ENCODE results near the gene DPCD.

DPCD gene

DNA sequence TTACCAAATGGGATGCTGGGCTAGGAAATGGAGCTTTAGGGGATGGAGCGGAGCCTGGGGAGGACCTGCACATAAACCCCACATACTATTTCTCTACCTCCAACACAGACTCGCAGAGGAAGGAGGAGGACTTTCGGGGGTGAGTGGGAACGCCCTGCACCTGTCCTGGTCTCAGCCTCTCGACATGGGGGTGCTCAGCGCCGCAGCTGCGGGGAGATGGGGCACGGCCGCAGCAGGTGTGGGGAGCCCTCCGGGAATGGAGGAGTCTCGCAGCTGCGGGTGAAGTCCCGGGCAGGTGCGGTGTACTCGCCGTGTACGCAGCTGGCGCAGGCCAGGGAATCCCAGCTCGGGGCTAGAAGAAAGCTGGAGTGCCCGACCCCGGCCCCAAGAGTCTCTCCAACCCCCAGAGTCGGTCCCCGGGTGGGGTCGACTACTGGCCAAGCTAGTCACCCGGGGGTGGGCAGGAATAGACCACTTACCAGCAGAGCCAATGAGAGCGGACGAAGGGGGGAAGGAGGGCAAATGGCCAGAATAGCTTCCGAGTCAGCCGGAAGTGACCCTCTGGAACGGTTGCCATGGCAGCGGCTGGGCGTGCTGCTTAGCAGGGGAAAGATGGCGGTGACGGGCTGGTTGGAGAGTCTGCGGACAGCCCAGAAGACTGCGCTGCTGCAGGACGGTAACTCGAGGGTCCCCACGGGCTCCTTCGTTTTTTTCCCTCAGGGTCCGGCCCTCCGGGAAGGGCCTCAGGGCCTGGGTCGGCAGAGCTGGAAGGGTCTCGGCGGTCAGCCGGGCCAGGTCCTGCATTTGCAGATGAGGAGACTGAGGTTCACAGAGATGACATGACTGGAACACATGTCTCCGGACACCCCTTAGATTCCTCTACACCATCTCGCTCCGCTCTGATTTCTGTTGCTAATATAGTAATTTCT lies at the start of gene DPCD, which contains the start of gene POLL:
Gene DPCD, plus strand, starts transcription at position 597 of the 929 bp plus-strand sequence. Its CDS starts 16 bp downstream, at position 613.
Gene POLL, minus strand, starts transcription at position 533 of the 929 bp plus-strand sequence. CDS start 897 bp downstream, outside the sequence.
- DNase-seq (ENCODE audit: low read depth in 2 of 3, low spot score in 1 of 3), result peak; percentile 79 to 92 (median 91)

DNA sequence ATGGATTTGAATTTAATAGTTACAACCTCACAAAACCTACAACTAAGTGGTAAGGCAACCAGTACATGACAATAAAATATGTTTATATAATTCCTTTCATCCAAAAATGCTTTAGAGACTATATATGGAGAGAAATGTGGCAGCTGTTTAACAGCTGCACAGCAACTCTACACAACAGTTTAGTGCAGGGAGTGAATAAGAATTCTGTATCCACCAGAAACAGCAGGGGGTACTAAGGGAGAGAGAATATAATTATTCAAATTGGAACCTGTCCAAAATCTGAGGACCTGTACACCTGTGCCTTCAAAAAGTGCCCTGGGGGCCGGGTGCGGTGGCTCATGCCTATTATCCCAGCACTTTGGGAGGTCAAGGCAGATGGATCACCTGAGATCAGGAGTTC lies 49.7 kb upstream of the DPCD start:
- no peak for DNase-seq (ENCODE audit: low read depth in 2 of 3, low spot score in 1 of 3)

DNA sequence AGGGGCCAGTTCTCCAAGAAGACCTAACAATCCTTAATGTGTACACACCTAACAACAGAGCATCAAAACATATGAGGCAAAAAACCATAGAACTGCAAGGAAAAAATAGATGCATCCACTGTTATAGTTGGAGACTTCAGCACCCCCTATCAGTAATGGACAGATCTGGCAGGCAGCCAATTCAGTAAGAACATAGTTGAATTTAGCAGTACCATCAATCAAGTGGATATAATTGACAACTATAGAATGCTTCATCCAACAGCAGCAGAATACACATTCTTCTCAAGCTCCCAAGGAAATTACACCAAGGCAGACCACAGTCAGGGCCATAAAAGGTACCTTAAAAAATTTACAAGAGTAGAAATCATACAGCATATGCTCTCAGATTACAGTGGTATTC lies 42.2 kb upstream of the DPCD start:
- DNase-seq (ENCODE audit: low read depth in 2 of 3, low spot score in 1 of 3), result no peak

DNA sequence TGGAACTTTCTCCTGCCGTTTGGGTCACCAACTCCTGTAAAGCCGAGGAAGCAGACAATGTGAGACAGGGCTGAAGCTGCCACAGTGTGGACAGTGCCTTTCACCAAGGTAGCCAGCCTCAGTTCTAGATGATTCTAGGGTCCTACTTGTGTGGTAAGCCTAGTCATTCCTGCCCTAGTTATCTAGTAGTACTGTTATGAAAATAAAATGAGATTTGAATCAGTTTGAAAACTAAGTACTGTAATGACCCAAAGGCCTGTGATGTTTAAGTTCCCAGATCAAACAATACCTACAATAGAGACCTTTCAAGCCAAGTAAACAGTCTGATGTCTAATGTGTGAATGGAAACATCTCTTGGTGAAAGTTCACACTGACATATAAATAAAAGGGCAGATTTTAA lies 37.2 kb upstream of the DPCD start:
- no peak for DNase-seq (ENCODE audit: low read depth in 2 of 3, low spot score in 1 of 3)

DNA sequence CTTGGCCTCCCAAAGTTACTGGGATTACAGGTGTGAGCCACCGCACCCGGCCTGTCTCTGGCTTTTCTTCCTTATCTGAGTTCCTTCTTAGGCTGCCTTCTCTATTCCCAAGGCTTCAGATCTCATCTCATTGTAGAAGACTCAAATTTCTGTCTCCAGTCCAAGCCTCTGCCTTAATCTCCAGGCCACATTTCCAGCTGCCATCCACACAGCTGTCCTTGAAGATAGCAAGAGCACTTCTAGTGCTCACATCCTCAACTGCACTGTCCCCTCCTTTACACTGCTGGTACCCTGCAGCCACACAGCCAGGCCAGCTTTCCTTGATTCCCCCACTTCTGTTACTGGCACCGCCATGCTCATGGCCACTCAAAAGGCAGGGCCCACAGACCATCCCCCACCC lies 35.7 kb upstream of the DPCD start:
- no peak for DNase-seq (ENCODE audit: low read depth in 2 of 3, low spot score in 1 of 3)

DNA sequence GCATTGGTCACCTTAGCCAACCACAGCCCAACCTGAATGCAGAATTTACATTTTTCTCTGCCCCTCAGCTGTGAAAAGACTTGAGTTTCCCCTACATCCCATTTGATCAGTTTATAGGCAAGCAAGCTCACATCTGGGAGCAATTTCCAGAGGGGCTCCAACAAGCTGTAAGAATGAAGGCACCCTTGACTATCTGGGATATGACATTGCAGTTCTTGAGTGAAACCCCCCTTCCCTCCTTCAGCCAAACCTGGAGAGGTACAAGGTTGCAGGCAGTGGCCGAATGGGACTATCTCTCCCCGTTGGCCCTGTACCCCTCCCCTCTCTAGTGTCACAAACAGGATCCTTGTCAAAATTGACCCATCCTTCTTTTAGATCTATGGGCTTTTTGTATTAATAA lies 30.6 kb upstream of the DPCD start:
- no peak for DNase-seq (ENCODE audit: low read depth in 2 of 3, low spot score in 1 of 3)

DNA sequence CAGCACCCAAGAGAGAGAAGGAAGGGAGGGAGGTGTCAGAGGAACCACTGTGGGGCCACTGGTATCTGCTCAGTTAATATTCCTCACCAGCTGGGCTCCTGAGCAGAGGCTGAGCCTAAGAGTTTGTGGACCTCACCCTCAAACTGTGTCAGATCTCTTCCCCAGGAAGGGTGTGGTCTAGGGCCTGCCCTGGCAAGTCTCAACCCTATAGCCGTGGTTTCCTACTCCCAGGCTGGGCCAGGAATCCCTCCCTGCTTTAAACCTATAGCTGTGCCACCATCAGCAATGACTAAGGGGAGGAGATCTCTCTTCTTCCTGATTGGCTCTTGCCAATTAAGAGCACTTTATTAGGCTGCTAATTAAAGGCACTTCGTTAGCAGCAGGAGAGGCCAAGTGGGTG lies 29.9 kb upstream of the DPCD start:
- no peak for DNase-seq (ENCODE audit: low read depth in 2 of 3, low spot score in 1 of 3)

DNA sequence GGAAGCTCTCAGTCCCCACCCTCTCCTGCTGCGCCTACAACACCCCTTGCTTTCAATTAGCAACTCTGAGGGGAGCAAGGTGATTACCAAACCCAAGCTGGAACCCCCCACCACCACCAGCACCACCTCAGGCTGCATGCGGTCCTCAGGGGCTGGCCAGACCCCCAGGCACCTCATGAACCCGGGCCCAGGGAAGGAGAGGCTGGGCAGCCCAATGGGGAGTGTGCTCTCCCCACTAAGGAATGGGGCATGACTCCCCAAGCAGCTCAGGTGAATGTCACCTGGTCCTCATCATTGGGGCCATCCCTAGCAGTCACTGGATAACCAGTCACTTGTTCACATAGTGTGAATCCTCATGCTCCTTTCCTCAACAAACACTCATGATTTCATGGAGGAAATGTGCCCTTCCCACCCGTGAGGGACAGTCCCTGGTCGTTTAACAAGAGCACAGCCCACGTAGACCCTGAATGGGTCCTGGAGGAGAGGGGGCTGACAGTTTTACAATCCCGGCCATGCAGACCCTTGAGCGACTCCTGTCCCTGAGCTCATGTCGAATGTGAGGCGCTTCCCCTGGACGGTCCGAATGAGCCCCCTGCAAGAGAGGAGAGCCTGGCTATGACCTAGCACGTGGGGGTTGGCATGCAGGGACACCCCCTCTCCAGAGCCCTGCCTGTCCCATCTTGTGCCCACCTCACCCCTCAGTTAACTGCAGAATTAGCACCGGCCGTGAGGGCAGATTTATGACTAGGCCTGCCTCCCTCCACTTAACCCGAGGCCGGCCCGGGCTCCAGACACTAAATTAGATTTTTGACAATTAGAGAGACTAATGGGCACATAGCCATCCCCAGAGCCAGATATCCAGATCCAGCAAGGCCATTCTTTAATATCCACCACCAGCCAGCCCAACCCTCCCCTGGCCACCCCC lies 29.2 kb upstream of the DPCD start:
- DNase-seq (ENCODE audit: low read depth in 2 of 3, low spot score in 1 of 3), result no peak

DNA sequence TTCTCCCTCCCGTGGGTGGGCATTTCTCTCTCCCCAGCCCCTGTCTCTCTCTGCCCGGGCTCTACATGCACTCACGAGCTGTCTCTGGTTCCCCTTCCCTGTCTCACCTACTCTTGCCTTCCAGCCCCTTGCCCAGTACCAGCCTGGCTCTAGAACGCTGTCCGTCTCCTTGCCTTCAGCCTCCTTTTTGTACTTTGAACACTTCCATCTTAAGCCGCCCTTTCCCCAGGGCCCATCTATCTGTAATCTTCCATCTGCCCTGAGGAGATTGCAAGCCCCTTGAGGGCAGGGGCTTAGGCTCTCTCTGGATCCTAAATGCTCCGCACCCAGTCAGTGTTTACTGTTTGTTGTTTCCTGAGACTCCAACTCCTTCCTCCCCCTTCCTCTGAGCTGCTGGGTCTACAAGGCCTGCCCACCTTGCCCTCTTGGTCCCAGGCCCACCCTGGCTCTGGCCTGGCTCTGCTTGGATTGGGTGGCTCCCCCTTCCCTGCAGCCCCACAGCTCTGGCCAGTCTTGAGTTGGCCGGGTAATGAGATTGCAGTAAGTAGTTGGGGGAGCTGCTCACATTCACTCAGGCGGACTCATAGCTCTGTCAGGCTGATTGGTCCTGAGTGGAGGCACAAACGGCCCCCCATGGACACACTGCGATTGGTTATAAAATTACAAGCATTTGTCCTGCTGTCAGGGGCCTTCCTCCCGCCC lies 28.4 kb upstream of the DPCD start:
- DNase-seq (ENCODE audit: low read depth in 2 of 3, low spot score in 1 of 3), result no peak

DNA sequence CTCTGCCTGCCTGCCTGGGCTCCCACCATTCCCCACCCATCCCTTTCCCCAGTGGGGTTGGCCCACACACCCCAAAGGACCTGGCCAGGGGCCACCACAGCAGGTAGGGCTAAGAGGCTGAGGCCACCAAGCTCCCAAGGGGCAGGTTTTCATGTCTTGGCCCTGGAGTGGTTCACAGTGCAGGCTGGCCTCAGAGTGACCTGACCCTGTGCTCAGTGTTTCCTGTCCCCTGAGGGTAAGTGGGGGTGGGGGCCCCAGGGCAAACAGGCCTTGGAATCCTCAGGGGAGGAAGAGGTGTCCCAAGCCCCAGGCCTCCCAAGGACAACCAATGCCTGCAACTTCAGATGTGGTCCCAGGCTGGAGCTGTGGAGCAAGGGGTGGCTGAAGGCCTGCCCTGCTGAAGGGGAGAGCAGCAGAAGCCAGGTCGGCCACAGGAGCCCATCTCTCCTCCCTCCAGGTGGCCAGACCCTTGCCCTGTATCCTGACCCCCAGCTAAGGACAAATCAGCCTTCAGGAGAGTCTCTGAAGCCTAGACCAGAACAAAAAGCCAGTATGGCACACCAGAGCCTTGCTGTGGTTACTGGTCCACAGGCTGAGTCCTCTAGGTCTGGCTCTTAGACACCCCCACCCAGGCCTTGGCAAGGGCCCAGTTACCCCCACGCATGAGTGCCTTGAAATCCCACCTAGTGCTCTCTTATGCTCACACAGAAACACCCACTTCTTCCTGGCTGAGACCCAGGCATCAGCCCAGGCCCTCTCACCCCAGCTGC lies 27.6 kb upstream of the DPCD start:
- DNase-seq (ENCODE audit: low read depth in 2 of 3, low spot score in 1 of 3), result no peak

DNA sequence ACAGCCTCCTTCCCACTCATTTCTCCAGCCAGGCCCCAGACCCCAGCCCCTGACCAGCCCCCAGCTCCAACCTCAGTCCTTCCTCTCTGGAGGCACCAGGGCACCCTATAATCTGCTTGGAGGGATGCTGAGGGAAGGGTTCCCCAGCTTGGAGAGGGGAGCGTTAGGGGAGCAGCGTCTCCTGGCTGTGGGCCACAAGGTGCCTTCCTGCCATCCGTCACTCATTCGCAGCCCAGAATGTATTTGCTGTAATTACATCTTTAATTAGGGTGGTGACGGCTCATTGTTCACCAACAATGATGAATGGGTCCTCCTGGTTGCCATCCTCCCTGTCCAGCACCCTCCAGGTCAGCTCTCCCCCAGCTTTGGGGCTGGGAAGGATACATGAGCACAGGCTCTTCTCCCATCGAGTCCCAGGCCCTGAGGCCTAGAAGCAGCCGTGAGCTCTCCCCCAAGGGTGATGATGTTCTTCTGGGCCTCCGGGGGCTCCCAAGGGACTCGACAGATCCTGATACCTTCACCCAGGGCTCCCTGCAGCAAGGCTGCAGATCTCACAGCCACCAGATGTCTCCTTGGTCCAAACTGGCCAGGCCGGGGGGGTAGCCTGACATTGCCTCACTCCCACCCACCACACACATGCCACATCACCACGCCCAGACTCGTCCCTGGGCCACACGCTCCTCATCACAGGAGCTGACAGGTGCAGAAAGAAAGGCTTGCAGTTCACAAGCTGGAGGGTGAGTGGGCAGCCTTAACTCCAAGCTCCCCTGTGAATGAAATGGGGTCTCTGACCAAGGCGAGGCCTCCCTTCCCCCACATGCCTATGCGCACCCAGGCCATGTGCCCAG lies 26.8 kb upstream of the DPCD start:
- DNase-seq (ENCODE audit: low read depth in 2 of 3, low spot score in 1 of 3), result no peak

DNA sequence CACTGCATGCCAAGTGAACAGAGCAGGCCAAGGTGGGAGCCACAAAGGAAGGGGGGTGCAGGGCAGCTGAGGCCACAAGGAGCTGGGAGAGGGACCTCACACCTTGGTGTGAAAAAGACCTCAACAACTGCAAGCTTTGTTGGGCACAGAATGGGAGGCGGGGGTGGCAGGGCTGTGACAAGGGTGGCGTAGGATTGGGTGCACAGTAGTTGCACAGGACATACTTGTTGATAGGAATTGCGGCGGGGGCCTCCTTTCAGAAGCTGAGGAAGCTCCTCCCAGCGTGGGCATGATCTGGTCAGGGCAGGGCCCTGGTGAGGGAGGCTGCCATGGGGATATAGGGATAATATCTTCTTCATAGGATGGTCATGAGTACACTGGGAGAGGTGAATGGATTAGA lies 25.9 kb upstream of the DPCD start:
- no peak for DNase-seq (ENCODE audit: low read depth in 2 of 3, low spot score in 1 of 3)

DNA sequence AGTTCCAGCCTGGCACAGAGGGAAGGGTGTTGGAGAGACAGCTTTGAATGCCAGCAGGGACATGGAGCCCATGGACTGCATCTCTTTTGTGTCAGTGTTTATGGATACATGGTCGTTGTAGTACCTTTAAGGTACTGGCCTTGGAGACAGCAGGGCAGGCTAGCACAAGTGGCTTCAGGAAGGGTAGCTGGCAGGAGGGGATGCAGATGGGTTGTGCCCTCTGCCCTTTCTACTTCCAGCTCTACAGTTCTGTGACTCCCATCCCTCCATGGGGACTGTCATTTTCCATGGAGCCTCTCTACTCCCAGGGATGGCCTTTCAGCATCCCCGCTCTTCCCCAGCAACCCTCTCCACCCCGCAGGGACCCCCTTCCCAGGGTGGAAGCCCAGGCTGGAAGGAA lies 25.1 kb upstream of the DPCD start:
- no peak for DNase-seq (ENCODE audit: low read depth in 2 of 3, low spot score in 1 of 3)

DNA sequence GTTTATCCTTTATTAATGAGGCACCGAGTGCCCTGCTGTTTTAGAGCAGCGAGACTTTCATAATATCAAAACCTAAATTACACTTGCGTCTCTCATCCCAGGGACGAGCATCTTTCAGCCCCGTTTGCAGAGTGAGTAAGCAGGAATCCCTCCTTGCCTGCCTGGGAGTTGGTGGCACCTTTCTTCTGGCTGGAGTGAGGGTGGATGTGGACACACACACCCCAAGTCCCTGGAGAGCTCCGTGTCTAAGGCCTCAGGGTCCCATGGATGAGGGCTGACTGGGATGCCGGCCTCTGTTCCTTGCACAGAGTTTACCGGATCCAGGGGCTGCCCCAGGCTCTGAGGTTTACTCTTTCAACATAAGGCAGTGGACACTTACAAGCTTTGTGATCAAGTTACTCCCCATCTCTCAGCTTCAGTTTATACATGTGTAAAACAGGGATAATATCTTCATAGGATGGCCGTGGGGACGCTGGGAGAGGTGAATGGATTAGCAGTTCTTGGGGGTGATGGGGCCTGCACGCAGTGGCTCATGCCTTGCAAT lies 24.6 kb upstream of the DPCD start:
- no peak for DNase-seq (ENCODE audit: low read depth in 2 of 3, low spot score in 1 of 3)

DNA sequence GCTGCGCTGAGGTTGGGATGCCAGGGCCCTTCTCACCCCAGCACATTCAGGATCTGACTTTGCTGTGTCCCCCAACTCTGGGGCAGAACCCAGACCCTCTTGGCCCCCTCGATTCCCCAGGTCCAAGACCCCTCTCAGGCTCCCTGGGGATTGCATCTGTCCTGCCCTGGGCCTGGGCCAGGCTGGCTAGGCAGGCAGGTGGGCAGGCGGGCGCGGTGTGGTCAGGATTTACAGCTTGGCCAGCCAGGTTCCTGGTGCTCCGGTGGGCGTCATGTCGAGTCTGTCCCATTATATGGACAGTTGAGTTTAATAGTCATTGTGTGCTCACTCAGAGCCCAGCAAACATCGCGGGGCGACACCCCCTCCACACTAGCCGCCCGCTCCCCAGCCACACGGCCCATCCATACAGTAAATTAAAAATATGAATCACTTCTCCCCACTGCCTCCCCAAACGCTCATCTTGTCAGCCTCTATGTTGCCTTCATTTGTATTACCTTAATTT lies 23.6 kb upstream of the DPCD start:
- no peak for DNase-seq (ENCODE audit: low read depth in 2 of 3, low spot score in 1 of 3)

DNA sequence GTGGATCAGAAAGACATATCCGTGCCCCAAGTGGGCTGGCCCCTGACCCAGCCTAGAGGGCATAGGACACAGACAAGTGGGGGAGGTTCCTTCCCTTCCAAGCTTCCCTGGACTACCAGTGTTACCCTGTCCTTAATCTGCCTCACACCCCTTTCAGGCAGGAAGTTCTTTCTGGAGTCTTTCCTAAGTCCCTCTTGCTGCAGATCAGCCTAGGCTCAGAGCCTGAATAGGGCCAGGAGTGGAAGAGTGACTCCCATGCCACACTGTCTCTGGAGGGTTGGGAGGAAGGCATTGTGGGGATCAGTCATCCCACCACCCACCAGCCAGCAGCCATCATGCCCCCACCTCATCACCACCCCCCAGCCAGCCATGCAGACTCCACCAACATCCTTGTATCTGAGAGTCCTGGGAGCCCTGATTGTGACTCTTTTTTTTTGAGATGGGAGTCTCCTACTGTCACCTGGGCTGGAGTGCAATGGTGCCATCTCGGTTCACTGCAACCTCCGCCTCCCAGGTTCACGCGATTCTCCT lies 22.7 kb upstream of the DPCD start:
- no peak for DNase-seq (ENCODE audit: low read depth in 2 of 3, low spot score in 1 of 3)

DNA sequence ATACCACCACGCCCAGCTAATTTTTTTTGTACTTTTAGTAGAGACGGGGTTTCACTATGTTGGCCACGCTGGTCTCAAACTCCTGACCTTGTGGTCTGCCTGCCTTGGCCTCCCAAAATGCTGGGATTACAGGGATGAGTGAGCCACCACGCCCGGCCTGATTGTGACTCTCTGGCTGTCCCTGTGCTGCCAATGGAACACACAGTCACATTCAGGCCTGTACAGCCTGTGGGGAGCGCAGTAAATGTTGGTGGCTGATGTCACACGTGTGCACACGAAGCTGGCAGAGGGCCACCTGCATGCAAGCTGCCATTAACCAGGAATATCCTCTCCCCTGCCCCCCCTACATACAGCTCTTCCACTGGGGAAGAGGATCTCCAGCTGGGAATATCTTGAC lies 22.2 kb upstream of the DPCD start:
- DNase-seq (ENCODE audit: low read depth in 2 of 3, low spot score in 1 of 3), result no peak

DNA sequence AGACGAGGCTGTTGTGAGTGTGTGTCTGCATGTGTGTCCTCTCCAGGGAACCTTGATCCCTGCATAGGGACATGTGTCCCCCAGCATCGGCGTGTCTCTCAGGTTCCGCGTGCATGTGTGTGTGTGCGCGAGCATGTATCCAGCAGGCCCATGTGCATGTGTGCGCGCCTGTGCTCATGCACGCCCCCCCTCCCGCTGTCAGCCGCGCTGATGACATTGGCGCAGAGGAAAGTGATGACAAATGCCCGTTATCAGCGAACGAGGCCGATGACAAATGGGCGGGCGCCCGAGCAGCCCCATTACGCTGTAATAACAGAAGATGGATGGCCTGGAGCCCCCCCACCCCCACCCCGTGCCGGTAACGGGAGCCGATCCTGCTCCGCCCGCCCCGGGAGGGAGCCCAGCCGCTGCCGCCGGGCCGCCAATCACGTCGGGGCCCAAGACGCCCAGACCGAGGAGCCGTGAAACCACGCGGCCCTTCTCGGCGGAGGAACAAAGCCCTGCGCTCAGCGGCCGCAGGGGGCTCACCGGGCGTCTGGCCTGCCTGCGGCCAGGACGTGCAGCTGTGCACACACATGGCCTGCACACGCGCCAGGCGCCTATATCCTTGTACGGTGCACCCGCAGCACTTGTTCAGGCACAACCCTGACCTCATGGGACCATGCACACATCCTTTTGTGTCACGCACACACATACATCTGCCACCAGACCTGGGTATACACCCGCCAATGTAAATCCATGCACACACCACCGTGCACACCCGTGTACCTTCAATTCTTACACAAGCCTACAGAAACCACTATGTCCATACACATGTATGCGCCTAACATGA lies 21.6 kb upstream of the DPCD start:
- no peak for DNase-seq (ENCODE audit: low read depth in 2 of 3, low spot score in 1 of 3)
